ENCODE results near the gene SPTB.
"Not testable (repeated sequence)": the region's sequence is repeated elsewhere in the genome, so short reads cannot be mapped to it uniquely, and the experiment has no call there.

SPTB gene

DNA sequence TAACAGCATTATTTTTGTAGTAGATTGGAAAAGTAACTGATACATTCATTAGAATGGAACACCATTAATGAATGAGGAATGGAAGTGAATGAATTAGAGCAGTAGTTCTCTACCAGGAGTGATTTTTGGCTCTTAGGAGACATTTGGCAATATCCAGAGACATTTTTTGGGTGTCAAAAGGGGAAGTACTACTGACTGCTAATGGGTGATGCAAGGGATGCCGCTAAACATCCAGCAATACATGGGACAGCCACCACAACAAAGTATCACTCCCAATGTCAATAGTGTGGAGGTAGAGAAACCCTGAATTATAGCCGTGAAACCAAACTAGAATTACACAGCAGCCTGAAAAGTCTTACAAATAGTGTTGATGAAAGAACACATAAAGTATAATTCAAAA is 36.1 kb upstream of the SPTB start:
- Histone ChIP-seq H3K27ac (no peak overlapping the region), H3K4me1 (peaks cover 23% of the 10 kb centered on the region), H3K9ac (no peak overlapping the region), H4K20me1 (peaks cover 44% of the 10 kb centered on the region), H3K4me3 (peak overlapping the region; percentile 97; the same call in 1 of the 2 replicates), H3K36me3 (peaks cover 18% of the 10 kb centered on the region; the same call in 1 of the 2 replicates), H3K9me3 (no peaks in the 10 kb centered on the region; the same call in 1 of the 2 replicates), H3K27me3 (no peaks in the 10 kb centered on the region), H3K4me2 (peak overlapping the region; percentile 88)
- TF ChIP-seq Cebpa-rat (IDR thresholded peaks at IDR 0.05) = no peak

DNA sequence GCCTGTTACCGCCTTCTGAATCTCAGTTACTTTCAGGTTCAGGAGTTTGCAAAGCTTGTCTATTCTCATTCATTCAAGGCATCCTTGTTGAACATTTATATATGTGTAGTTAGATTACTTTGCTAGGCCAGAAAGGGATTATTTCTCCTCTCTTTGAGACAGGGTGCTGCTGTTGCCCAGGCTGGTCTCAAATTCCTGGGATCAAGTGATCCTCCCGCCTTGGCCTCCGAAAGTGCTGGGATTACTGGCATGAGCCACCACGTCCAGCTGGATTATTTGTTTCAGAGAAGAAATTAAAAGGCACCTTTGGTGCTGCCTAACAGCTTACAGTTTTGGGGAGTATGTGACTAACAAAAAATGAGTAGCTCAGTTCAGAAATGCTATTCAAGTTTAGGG is 35.3 kb upstream of the SPTB start:
- Histone ChIP-seq H3K36me3 (peaks cover 18% of the 10 kb centered on the region; the same call in 1 of the 2 replicates), H3K4me1 (peaks cover 23% of the 10 kb centered on the region), H3K27me3 (no peaks in the 10 kb centered on the region), H3K4me2 (peak overlapping the region; percentile 88), H3K27ac (peak overlapping the region; percentile 97), H3K9me3 (no peaks in the 10 kb centered on the region; the same call in 1 of the 2 replicates), H4K20me1 (peaks cover 37% of the 10 kb centered on the region), H3K9ac (peak overlapping the region; percentile 98), H3K4me3 (peak overlapping the region; percentile 97)
- TF ChIP-seq Cebpa-rat (IDR thresholded peaks at IDR 0.05) = no peak

DNA sequence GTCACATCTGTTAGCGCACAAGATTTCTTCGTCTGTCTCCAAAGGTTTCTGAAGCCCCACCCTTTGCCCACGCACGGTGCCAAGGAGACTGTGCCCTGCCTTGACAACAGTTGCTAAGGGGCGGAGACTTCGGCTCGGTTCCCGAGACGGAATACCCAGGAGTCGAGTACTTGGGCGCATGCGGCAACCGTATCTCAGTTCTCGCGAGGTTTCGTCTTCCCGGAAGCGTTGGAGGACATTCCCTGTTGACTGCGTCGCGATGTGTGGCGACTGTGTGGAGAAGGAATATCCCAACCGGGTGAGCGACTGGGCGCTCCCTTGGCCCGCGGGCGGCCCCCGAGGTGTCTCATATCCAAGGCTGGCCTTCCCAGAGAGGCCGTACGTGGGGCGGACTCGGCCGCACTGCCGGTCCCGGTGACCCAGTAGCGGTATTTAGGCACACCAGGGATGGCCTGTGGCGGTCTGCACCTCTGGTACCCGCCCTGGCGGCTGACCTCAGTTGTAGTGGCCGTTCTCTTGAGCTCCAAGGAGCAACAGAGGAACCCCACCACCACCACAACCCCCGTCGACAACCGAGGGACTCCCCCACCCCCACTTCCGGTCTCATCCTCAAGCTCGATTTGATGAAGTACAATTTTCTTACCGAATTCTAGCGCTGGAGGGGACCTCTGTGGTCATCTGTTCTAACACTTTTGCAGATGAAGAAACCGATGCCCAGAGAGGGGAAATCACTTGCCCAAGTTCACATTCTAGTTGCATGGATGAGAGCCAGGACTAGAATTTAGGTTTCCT is 34.7 kb upstream of the SPTB start, which contains the start of gene CHURC1:
TSS of gene CHURC1 (plus strand) at position 219 of the 792 bp plus-strand sequence. CDS start at position 260, 41 bp downstream.
- no peaks in the 10 kb centered on the region; the same call in 1 of the 2 replicates for H3K9me3 ChIP-seq
- H3K4me2 ChIP-seq = peak within 1 kb of the TSS; percentile 88
- H3K4me1 ChIP-seq = peaks cover 23% of the 10 kb centered on the region
- H3K27ac ChIP-seq = peak within 1 kb of the TSS; percentile 97
- TF ChIP-seq Cebpa-rat (IDR thresholded peaks at IDR 0.05) = no peak
- no peaks in the 10 kb centered on the region for H3K27me3 ChIP-seq
- H3K9ac ChIP-seq = peak within 1 kb of the TSS; percentile 98
- H3K4me3 ChIP-seq = peak within 1 kb of the TSS; percentile 97
- H3K36me3 ChIP-seq = peaks cover 18% of the 10 kb centered on the region; the same call in 1 of the 2 replicates
- peaks cover 31% of the 10 kb centered on the region for H4K20me1 ChIP-seq

DNA sequence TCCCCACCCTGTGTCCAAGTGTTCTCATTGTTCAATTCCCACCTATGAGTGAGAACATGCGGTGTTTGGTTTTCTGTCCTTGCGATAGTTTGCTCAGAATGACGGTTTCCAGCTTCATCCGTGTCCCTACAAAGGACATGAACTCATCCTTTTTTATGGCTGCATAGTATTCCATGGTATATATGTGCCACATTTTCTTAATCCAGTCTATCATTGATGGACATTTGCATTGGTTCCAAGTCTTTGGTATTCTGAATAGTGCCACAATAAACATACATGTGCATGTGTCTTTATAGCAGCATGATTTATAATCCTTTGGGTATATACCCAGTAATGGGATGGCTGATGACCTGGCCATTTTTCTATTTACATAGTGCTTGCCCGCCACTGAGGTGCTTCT is 33.8 kb upstream of the SPTB start:
- not testable (repeated sequence) for H3K4me3 ChIP-seq, H3K27me3 ChIP-seq, H3K27ac ChIP-seq, H3K9ac ChIP-seq, H3K9me3 ChIP-seq
- peaks cover 23% of the 10 kb centered on the region for H3K4me1 ChIP-seq
- peak overlapping the region; percentile 88 for H3K4me2 ChIP-seq
- H4K20me1 ChIP-seq = peaks cover 22% of the 10 kb centered on the region
- peaks cover 16% of the 10 kb centered on the region; the same call in 1 of the 2 replicates for H3K36me3 ChIP-seq

DNA sequence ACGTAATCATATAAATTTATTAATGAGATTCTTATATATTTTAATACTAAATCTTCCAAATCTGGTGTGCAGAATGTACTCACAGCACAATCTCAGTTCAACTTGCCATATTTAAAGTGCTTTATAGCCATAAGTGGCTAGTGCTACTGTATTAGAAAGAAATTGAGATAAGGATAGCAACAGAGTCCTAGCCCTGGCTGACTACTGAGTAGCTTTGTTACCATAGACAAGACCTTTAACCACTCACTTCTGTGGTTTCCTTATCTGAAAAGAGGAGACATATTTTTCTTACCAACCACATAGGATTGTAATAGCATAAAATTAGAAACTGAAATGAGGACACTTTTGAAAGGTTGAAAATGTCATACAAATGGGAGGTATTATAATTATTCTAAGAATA is 32.6 kb upstream of the SPTB start:
- TF ChIP-seq Cebpa-rat (IDR thresholded peaks at IDR 0.05) = no peak
- Histone ChIP-seq H3K9me3 (no peaks in the 10 kb centered on the region; the same call in 1 of the 2 replicates), H3K27ac (no peak overlapping the region), H3K36me3 (peaks cover 9% of the 10 kb centered on the region; the same call in 1 of the 2 replicates), H3K4me2 (no peak overlapping the region), H3K9ac (no peak overlapping the region), H3K4me3 (no peak overlapping the region), H3K27me3 (no peaks in the 10 kb centered on the region), H4K20me1 (peaks cover 10% of the 10 kb centered on the region; the same call in 1 of the 2 replicates), H3K4me1 (peaks cover 23% of the 10 kb centered on the region)

DNA sequence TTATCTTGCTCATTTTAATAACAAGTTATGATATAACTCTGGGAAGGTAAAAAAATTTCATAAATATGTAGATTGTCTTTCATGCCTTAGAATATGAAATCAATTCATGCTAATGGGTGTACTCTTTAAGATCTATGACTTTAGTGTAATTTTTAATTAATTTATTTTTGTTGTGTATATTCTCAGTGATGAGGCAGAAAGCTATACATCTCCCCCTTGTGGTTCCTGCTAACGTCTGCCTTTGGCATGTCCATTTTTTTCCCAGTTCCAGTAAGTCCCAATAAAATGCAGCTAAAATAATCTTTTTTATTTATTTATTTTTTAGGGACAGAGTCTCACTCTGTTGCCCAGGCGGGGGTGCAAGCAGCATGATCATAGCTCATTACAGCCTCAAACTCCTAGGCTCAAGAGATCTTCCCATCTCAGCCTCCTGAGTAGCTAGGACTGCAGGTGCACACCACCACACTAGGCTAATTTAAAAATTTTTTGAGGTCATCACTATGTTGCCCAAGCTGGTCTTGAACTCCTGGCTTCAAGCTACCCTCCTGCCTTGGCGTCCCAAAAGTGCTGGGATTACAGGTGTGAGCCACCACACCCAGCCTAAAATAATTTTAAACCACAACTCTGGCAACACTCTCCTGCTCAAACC is 31.3 kb upstream of the SPTB start:
- Histone ChIP-seq H3K9ac (no peak overlapping the region), H3K36me3 (no peaks in the 10 kb centered on the region), H3K4me3 (no peak overlapping the region), H4K20me1 (peaks cover 6% of the 10 kb centered on the region; the same call in 1 of the 2 replicates), H3K9me3 (no peaks in the 10 kb centered on the region), H3K27ac (no peak overlapping the region), H3K4me1 (peaks cover 23% of the 10 kb centered on the region), H3K27me3 (no peaks in the 10 kb centered on the region), H3K4me2 (no peak overlapping the region)
- no peak for TF ChIP-seq Cebpa-rat (IDR thresholded peaks at IDR 0.05)

DNA sequence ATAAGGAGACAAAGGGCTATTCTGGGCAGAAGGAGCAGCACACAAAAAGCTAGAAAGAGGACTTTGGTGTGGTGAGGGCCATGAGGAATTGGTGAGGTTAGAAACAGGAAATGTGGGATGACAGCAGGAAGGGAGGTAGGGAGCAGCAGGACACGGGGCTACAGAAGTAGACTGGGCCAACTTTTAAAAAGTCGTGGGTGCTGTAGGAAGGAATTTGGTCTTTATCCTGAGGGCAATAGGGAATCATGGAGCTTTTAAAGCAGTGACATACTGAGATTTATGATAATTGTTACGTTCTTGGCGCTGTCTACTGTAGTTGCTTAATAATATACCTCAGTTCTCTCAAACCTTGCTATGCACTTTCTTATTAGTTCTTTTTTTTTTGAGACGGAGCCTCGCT is 26.3 kb upstream of the SPTB start:
- Histone ChIP-seq H3K27ac (no peak overlapping the region), H4K20me1 (no peaks in the 10 kb centered on the region), H3K9me3 (no peaks in the 10 kb centered on the region), H3K4me3 (no peak overlapping the region), H3K4me1 (peaks cover 5% of the 10 kb centered on the region; the same call in 1 of the 2 replicates), H3K36me3 (no peaks in the 10 kb centered on the region), H3K4me2 (peak overlapping the region; percentile 16; the same call in 1 of the 2 replicates), H3K9ac (no peak overlapping the region), H3K27me3 (no peaks in the 10 kb centered on the region)
- no peak for TF ChIP-seq Cebpa-rat (IDR thresholded peaks at IDR 0.05)

DNA sequence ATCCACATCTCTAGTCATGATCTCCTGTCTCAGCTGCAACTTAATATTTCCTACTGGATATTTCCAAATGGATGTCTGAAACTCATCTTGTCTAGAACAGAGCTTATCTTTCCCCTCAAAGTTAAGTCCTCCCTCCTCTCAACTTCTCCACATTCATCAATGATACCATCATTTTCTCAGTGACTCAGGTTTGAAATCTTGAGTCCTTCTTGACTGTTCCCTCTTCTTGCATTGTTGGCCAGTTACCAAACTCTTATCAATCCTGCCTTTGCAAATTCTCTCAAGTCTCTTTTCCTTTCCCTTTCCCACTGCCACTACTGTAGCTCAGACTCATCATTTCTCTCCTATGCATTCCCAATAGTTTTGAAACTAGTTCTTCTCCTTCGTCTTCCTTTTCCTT is 20.3 kb upstream of the SPTB start:
- H3K4me3 ChIP-seq = no peak overlapping the region
- no peaks in the 10 kb centered on the region for H4K20me1 ChIP-seq
- H3K4me1 ChIP-seq = no peaks in the 10 kb centered on the region
- no peak for TF ChIP-seq Cebpa-rat (IDR thresholded peaks at IDR 0.05)
- H3K4me2 ChIP-seq = no peak overlapping the region
- no peaks in the 10 kb centered on the region for H3K9me3 ChIP-seq
- H3K27me3 ChIP-seq = no peaks in the 10 kb centered on the region
- H3K36me3 ChIP-seq = no peaks in the 10 kb centered on the region
- no peak overlapping the region for H3K27ac ChIP-seq
- no peak overlapping the region for H3K9ac ChIP-seq

DNA sequence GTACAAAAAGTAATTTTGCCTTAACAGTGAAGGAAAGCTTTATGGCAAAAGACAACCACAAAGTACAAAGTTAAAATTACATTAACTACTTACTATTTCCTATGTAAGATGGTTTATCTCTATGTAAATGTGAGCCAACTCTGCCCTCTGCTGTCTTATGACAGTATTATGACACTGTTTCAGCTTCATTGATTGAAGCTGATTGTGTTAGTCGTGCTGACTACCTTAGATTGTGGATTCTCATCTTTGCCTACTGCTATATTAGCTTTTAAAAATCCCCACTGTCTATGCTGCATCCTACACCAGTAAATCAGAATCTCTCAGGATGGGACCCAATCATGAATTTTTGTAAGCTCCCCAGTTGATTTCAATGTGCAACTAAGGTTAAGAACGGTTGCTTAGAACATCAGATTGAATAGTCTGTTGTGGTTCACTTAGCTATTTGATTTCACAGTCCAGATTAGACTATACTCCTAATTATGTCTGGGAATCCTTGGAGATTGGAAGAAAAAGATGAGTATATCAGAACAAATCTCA is 12.2 kb upstream of the SPTB start:
- H4K20me1 ChIP-seq = no peaks in the 10 kb centered on the region
- H3K4me3 ChIP-seq = no peak overlapping the region
- no peaks in the 10 kb centered on the region for H3K4me1 ChIP-seq
- H3K9ac ChIP-seq = no peak overlapping the region
- H3K4me2 ChIP-seq = no peak overlapping the region
- no peaks in the 10 kb centered on the region for H3K9me3 ChIP-seq
- TF ChIP-seq Cebpa-rat (IDR thresholded peaks at IDR 0.05) = no peak
- no peak overlapping the region for H3K27ac ChIP-seq
- H3K36me3 ChIP-seq = no peaks in the 10 kb centered on the region
- H3K27me3 ChIP-seq = no peaks in the 10 kb centered on the region

Measured in BLaER1 (cell line).